IMR-90 (cell line): ENCODE measurements around the gene TMEM184B. TPM values are rescaled to one million over a fixed set of nuclear protein-coding genes. Genes with fewer than 3 reads are reported as not detected.

Source experiments
- ATAC-seq: fragments of 200-7000 bp; cut with Tn5 transposase; 2 replicates; pipeline ENCODE4 v1.9.1; 2020; ENCODE audit warnings: low read depth, mild to moderate bottlenecking, moderate library complexity
- BruUV-seq: library from RNA; stranded (reverse); fragments of 400-500 nt; replicated peaks from 2 replicates; lab custom pipeline; 2021; lab: Mats Ljungman, UMichigan
- CTCF ChIA-PET: fragments of 300-600 bp; formaldehyde crosslinking; extraction: SDS; loops from one replicate; lab custom pipeline; 2021; ENCODE audit warnings: antibody characterized with exemption; lab: Yijun Ruan, JAX
- POLR2A ChIA-PET: fragments of 300-600 bp; sonication (Branson Sonifier 250); formaldehyde crosslinking; loops from one replicate; lab custom pipeline; 2022; ENCODE audit warnings: antibody characterized with exemption; ENCODE audit not compliant: unreplicated experiment; lab: Charles Lee
- DNase-seq: peaks from one replicate; pipeline ENCODE4 v3.0.0; 2013
- H2AFZ ChIP-seq: replicated peaks from 2 replicates; pipeline ENCODE3; 2013; ENCODE audit warnings: low read length, mild to moderate bottlenecking; ENCODE audit not compliant: poor library complexity
- H2AK5ac ChIP-seq: 2 replicates; pipeline ENCODE4 v1.6.1; 2013; ENCODE audit warnings: low read depth, low read length, inconsistent platforms
- H2AK9ac ChIP-seq: replicated peaks from 2 replicates; pipeline ENCODE3; 2013; ENCODE audit warnings: mild to moderate bottlenecking, low read depth, low read length, moderate library complexity; ENCODE audit not compliant: poor library complexity
- H2BK120ac ChIP-seq: 2 replicates; pipeline ENCODE4 v1.6.1; 2013; ENCODE audit warnings: low read depth, low read length, inconsistent platforms
- H2BK15ac ChIP-seq: 3 replicates; pipeline ENCODE4 v1.6.1; 2013; ENCODE audit warnings: low read depth, low read length, inconsistent platforms
- H2BK20ac ChIP-seq: 2 replicates; pipeline ENCODE4 v1.6.1; 2013; ENCODE audit warnings: low read depth, mild to moderate bottlenecking, inconsistent platforms, low read length, moderate library complexity
- H2BK5ac ChIP-seq: 2 replicates; pipeline ENCODE4 v1.6.1; 2013; ENCODE audit warnings: mild to moderate bottlenecking, low read depth, low read length, inconsistent platforms; ENCODE audit not compliant: poor library complexity, severe bottlenecking
- H3K14ac ChIP-seq: replicated peaks from 2 replicates; pipeline ENCODE4 v1.6.1; 2013; ENCODE audit warnings: low read depth, low read length, inconsistent platforms
- H3K18ac ChIP-seq: 2 replicates; pipeline ENCODE4 v1.6.1; 2013; ENCODE audit warnings: low read depth, low read length, control low read depth
- H3K23ac ChIP-seq: 2 replicates; pipeline ENCODE4 v1.6.1; 2013; ENCODE audit warnings: low read depth, low read length, inconsistent platforms
- H3K27ac ChIP-seq: 2 replicates; pipeline ENCODE4 v1.5.1; 2013; ENCODE audit warnings: mild to moderate bottlenecking, control low read depth, low read length; ENCODE audit not compliant: insufficient read depth
- H3K27me3 ChIP-seq: 2 replicates; pipeline ENCODE4 v1.6.1; 2013; ENCODE audit warnings: low read length; ENCODE audit not compliant: control insufficient read depth, insufficient read depth
- H3K36me3 ChIP-seq: 2 replicates; pipeline ENCODE4 v1.6.1; 2013; ENCODE audit warnings: low read length, mixed read lengths; ENCODE audit not compliant: control insufficient read depth, insufficient read depth
- H3K4ac ChIP-seq: 2 replicates; pipeline ENCODE4 v1.6.1; 2013; ENCODE audit warnings: low read depth, low read length, inconsistent platforms
- H3K4me1 ChIP-seq: 2 replicates; pipeline ENCODE4 v1.6.1; 2013; ENCODE audit warnings: low read length, mixed read lengths; ENCODE audit not compliant: control insufficient read depth, insufficient read depth
- H3K4me2 ChIP-seq: 2 replicates; pipeline ENCODE4 v1.6.1; 2013; ENCODE audit warnings: low read depth, mild to moderate bottlenecking, control low read depth, low read length, moderate library complexity
- H3K4me3 ChIP-seq: 2 replicates; pipeline ENCODE4 v1.5.1; 2013; ENCODE audit warnings: low read depth, mild to moderate bottlenecking, control low read depth, low read length, moderate library complexity; ENCODE audit not compliant: insufficient read depth
- H3K56ac ChIP-seq: 2 replicates; pipeline ENCODE4 v1.6.1; 2013; ENCODE audit warnings: low read length, inconsistent platforms; ENCODE audit not compliant: insufficient read depth; ENCODE audit errors: extremely low read depth
- H3K79me1 ChIP-seq, 2 experiments: 2 replicates each; pipeline ENCODE4 v1.6.1; 2013; ENCODE audit warnings: low read length in 2 of 2, inconsistent platforms in 1 of 2, low read depth in 1 of 2
- H3K9ac ChIP-seq: 2 replicates; pipeline ENCODE4 v1.6.1; 2013; ENCODE audit warnings: low read depth, low read length, control low read depth
- H3K9me1 ChIP-seq: 2 replicates; pipeline ENCODE4 v1.6.1; 2013; ENCODE audit warnings: low read length, inconsistent platforms; ENCODE audit not compliant: insufficient read depth
- H3K9me3 ChIP-seq: 2 replicates; pipeline ENCODE4 v1.6.1; 2013; ENCODE audit warnings: low read length; ENCODE audit not compliant: control insufficient read depth, insufficient read depth
- H4K20me1 ChIP-seq: 2 replicates; pipeline ENCODE4 v1.6.1; 2013; ENCODE audit warnings: low read length, inconsistent platforms; ENCODE audit not compliant: insufficient read depth
- H4K5ac ChIP-seq: 2 replicates; pipeline ENCODE4 v1.6.1; 2013; ENCODE audit warnings: mild to moderate bottlenecking, low read depth, low read length, control low read depth
- H4K8ac ChIP-seq, 2 experiments: 2 replicates each; pipeline ENCODE4 v1.6.1; 2013; ENCODE audit warnings: low read depth in 2 of 2, low read length in 2 of 2, control low read depth in 1 of 2, inconsistent platforms in 1 of 2
- H4K91ac ChIP-seq: 2 replicates; pipeline ENCODE4 v1.6.1; 2013; ENCODE audit warnings: low read depth, low read length, inconsistent platforms; ENCODE audit not compliant: insufficient read depth
- BHLHE40 ChIP-seq: fragments of 150-350 bp; IDR thresholded peaks from 2 replicates; pipeline ENCODE4 v1.6.1; 2016; ENCODE audit warnings: mild to moderate bottlenecking, low read depth, low read length
- CEBPB ChIP-seq: IDR thresholded peaks from 2 replicates; pipeline ENCODE4 v1.6.1; 2012; ENCODE audit warnings: low read depth, low read length, improper control_type of control experiment
- CHD1 ChIP-seq: IDR thresholded peaks from 2 replicates; pipeline ENCODE4 v1.6.1; 2012; ENCODE audit warnings: low read depth, low read length, improper control_type of control experiment
- FOS ChIP-seq: fragments of 150-350 bp; IDR thresholded peaks from 2 replicates; pipeline ENCODE4 v1.6.1; 2016; ENCODE audit warnings: low read depth, low read length
- MAFK ChIP-seq: IDR thresholded peaks from 2 replicates; pipeline ENCODE4 v1.6.1; 2012; ENCODE audit warnings: low read depth, low read length, improper control_type of control experiment
- MAZ ChIP-seq: IDR thresholded peaks from 2 replicates; pipeline ENCODE4 v1.6.1; 2012; ENCODE audit warnings: low read depth, mild to moderate bottlenecking, low read length, improper control_type of control experiment, moderate library complexity, borderline replicate concordance
- MXI1 ChIP-seq: IDR thresholded peaks from 2 replicates; pipeline ENCODE4 v1.6.1; 2012; ENCODE audit warnings: low read depth, mild to moderate bottlenecking, low read length, moderate library complexity, borderline replicate concordance
- NFE2L2 ChIP-seq: fragments of 150-350 bp; IDR thresholded peaks from 2 replicates; pipeline ENCODE4 v1.6.1; 2016; ENCODE audit warnings: low read depth, mild to moderate bottlenecking, low read length
- POLR2A ChIP-seq: IDR thresholded peaks from 2 replicates; pipeline ENCODE4 v1.6.1; 2012; ENCODE audit warnings: mild to moderate bottlenecking, low read depth, low read length
- RAD21 ChIP-seq: IDR thresholded peaks from 2 replicates; pipeline ENCODE4 v1.6.1; 2012; ENCODE audit warnings: low read length, improper control_type of control experiment
- RCOR1 ChIP-seq: IDR thresholded peaks from 2 replicates; pipeline ENCODE4 v1.6.1; 2012; ENCODE audit warnings: mild to moderate bottlenecking, low read length, improper control_type of control experiment; ENCODE audit not compliant: insufficient replicate concordance
- RFX5 ChIP-seq: IDR thresholded peaks from 2 replicates; pipeline ENCODE4 v1.8.0; 2012; ENCODE audit warnings: low read depth, mild to moderate bottlenecking, low read length, moderate library complexity
- SMC3 ChIP-seq: fragments of 150-350 bp; IDR thresholded peaks from 2 replicates; pipeline ENCODE4 v1.6.1; 2016; ENCODE audit warnings: low read depth, mild to moderate bottlenecking, antibody characterized with exemption, low read length, moderate library complexity
- WGBS, 2 experiments: methylation state at CpG; one replicate each; pipeline versions ENCODE4 v1.1.5 to v1.1.7; 2013; ENCODE audit warnings: missing lambda C conversion rate in 2 of 2; ENCODE audit not compliant: insufficient read length in 1 of 2; ENCODE audit errors: extremely low coverage in 2 of 2; 5-methylcytosine and 5-hydroxymethylcytosine counted together
- dilution Hi-C: fragments of 300-500 bp; cut with HindIII; formaldehyde crosslinking; loops from one replicate; pipeline ENCODE4 v1.14.3; 2018; ENCODE audit warnings: low sequenced_read_pairs; ENCODE audit not compliant: unreplicated experiment
- in situ Hi-C: fragments of 300-500 bp; cut with MboI; formaldehyde crosslinking; loops from 3 replicates; pipeline ENCODE4 v1.14.3; 2019; ENCODE audit warnings: low sequenced_read_pairs, inconsistent platforms, mixed read lengths
- intact Hi-C: fragments of 100-400 bp; cut with micrococcal nuclease; formaldehyde crosslinking; loops from 2 replicates; pipeline ENCODE4 v1.10.0; 2022
- polyA plus RNA-seq, 3 experiments: library from polyadenylated mRNA; depleted of rRNA; stranded (reverse); fragments of >200 nt; gene quantifications; 2 replicates each; pipeline ENCODE4 v1.2.3, GENCODE V29; 2012; ENCODE audit warnings: low replicate concordance in 1 of 3
- total RNA-seq: library from RNA; depleted of rRNA; stranded (reverse); fragments of >200 nt; gene quantifications from 2 replicates; pipeline ENCODE4 v1.2.3, GENCODE V29; 2012
- TF ChIP-seq, protein P1 (sequence below): fragments of 150-350 bp; IDR thresholded peaks from 2 replicates; pipeline ENCODE4 v1.6.1; 2016; ENCODE audit warnings: low read depth, mild to moderate bottlenecking, low read length, moderate library complexity, borderline replicate concordance
- TF ChIP-seq, protein P2 (sequence below): conservative IDR thresholded peaks from 2 replicates; pipeline ENCODE4 v1.5.1; 2012; ENCODE audit warnings: mild to moderate bottlenecking, low read depth, low read length, improper control_type of control experiment
- TF ChIP-seq, protein P3 (sequence below): fragments of 150-350 bp; IDR thresholded peaks from 2 replicates; pipeline ENCODE4 v1.6.1; 2017; ENCODE audit warnings: mild to moderate bottlenecking, antibody characterized with exemption, low read length, low read depth

Gene TMEM184B
- total and polyA plus RNA-seq, 2 of the 4 experiments (the other 2 are of a cell fraction), result 9.1 to 81.1 TPM

DNA sequence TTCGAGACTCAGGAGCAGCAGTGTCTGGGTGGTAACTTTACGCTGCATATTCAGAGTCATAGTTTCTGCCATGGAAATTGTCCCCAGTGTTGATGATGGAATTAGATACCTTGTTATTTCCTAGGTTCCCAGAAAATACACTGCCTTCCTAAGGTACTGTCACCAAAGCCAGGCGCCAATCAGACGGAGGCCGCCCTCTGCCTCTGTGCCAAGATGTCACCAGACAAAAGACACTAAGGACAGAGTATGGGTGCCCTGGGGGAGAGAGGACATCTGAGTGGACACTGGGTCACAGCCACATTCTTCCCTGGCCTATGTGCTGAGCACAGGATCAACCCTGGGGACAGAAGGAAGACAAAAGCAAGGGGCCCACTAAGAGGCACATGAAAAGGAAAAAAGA lies 102.3 kb downstream of the TMEM184B start:
- no peak overlapping the region for H3K18ac ChIP-seq
- no peak overlapping the region for H2AFZ ChIP-seq
- H4K91ac ChIP-seq, result no peak overlapping the region
- H2AK5ac ChIP-seq, result no peak overlapping the region
- no peak overlapping the region for H2AK9ac ChIP-seq
- BruUV-seq, result no TSS peak
- H3K56ac ChIP-seq, result no peak overlapping the region
- no peak overlapping the region for H3K4me2 ChIP-seq
- no CpG with 5 or more reads among the region's 5 CpGs for WGBS, 2 experiments
- H3K79me1 ChIP-seq, result peaks cover 0 to 10% of the 10 kb centered on the region in 2 experiments; a peak in 2 of 4 replicates
- H4K8ac ChIP-seq, result no peak overlapping the region
- no peak overlapping the region for H2BK20ac ChIP-seq
- TF ChIP-seq MAFK (no peak), FOS (no peak), CHD1 (no peak), CEBPB (no peak), RFX5 (no peak), RAD21 (no peak), POLR2A (no peak), MXI1 (no peak), MAZ (no peak), NFE2L2 (no peak), RCOR1 (no peak), SMC3 (no peak), BHLHE40 (no peak)
- TF ChIP-seq, protein P1, sequence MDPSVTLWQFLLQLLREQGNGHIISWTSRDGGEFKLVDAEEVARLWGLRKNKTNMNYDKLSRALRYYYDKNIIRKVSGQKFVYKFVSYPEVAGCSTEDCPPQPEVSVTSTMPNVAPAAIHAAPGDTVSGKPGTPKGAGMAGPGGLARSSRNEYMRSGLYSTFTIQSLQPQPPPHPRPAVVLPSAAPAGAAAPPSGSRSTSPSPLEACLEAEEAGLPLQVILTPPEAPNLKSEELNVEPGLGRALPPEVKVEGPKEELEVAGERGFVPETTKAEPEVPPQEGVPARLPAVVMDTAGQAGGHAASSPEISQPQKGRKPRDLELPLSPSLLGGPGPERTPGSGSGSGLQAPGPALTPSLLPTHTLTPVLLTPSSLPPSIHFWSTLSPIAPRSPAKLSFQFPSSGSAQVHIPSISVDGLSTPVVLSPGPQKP, result no peak
- TF ChIP-seq, protein P2, sequence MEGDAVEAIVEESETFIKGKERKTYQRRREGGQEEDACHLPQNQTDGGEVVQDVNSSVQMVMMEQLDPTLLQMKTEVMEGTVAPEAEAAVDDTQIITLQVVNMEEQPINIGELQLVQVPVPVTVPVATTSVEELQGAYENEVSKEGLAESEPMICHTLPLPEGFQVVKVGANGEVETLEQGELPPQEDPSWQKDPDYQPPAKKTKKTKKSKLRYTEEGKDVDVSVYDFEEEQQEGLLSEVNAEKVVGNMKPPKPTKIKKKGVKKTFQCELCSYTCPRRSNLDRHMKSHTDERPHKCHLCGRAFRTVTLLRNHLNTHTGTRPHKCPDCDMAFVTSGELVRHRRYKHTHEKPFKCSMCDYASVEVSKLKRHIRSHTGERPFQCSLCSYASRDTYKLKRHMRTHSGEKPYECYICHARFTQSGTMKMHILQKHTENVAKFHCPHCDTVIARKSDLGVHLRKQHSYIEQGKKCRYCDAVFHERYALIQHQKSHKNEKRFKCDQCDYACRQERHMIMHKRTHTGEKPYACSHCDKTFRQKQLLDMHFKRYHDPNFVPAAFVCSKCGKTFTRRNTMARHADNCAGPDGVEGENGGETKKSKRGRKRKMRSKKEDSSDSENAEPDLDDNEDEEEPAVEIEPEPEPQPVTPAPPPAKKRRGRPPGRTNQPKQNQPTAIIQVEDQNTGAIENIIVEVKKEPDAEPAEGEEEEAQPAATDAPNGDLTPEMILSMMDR, result no peak
- TF ChIP-seq, protein P3, sequence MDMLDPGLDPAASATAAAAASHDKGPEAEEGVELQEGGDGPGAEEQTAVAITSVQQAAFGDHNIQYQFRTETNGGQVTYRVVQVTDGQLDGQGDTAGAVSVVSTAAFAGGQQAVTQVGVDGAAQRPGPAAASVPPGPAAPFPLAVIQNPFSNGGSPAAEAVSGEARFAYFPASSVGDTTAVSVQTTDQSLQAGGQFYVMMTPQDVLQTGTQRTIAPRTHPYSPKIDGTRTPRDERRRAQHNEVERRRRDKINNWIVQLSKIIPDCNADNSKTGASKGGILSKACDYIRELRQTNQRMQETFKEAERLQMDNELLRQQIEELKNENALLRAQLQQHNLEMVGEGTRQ, result no peak
- no peak overlapping the region for H4K5ac ChIP-seq
- no peak overlapping the region for H2BK15ac ChIP-seq
- ATAC-seq, result no peak
- ChIA-PET POLR2A (no interaction called here), CTCF (interaction anchor here (0.7 kb wide), 1 partner anchor 9 kb away, joined by 3 read pairs; no protein-coding TSS in a partner anchor)
- H3K4me1 ChIP-seq, result peaks cover 16% of the 10 kb centered on the region
- H3K23ac ChIP-seq, result no peak overlapping the region
- no peak overlapping the region for H2BK5ac ChIP-seq
- no peaks in the 10 kb centered on the region for H3K27me3 ChIP-seq
- H4K20me1 ChIP-seq, result no peaks in the 10 kb centered on the region
- in situ Hi-C loops (no loop called here), dilution Hi-C loops (no loop called here), intact Hi-C loops (no loop called here)
- H3K9me3 ChIP-seq, result no peaks in the 10 kb centered on the region
- H2BK120ac ChIP-seq, result no peak overlapping the region
- no peak for DNase-seq
- no peak overlapping the region for H3K27ac ChIP-seq
- H3K14ac ChIP-seq, result no peak overlapping the region
- H3K9ac ChIP-seq, result no peak overlapping the region
- no peak overlapping the region for H3K4me3 ChIP-seq
- no peaks in the 10 kb centered on the region; the same call in 1 of the 2 replicates for H3K36me3 ChIP-seq
- H3K4ac ChIP-seq, result no peak overlapping the region
- peaks cover 17% of the 10 kb centered on the region; the same call in 1 of the 2 replicates for H3K9me1 ChIP-seq
